ENCODE results near the gene NEU1.
"Not testable (repeated sequence)": the region's sequence is repeated elsewhere in the genome, so short reads cannot be mapped to it uniquely, and the experiment has no call there.

The NEU1 gene

DNA sequence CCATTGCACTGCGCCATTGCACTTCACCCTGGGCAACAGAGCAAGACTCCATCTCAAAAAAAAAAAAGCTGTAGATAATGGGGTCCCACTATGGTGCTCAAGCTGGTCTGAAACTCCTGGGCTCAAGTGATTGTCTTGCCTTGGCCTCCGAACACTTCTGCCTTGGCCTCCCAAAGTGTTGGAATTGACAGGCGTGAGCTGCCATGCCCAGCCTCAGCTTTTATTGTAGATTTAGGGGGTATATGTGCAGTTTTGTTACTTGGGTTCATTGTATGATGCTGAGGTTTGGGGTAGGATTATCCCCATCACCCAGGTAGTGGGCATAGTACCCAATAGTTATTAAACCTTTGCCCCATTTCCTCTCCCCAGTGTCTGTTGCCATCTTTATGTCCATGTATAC is 23.7 kb downstream of the NEU1 start:
- no peak for DNase-seq (ENCODE audit: low read depth in 2 of 2)

DNA sequence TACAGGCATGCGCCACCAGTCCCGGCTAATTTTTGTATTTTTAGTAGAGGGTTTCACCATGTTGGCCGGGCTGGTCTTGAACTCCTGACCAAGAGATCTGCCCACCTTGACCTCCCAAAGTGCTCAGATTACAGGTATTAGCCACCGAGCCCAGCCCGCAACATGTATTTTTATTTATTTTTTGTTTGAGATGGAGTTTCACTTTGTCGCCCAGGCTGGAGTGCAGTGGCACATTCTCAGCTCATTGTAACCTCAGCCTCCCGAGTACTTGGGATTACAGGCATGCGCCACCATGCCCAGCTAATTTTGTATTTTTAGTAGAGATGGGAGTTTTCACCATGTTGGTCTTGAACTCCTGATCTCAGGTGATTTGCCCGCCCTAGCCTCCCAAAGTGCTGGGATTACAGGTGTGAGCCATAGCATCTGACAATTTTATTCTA is 24.5 kb downstream of the NEU1 start:
- DNase-seq (ENCODE audit: low read depth in 2 of 2) = not testable (repeated sequence)

DNA sequence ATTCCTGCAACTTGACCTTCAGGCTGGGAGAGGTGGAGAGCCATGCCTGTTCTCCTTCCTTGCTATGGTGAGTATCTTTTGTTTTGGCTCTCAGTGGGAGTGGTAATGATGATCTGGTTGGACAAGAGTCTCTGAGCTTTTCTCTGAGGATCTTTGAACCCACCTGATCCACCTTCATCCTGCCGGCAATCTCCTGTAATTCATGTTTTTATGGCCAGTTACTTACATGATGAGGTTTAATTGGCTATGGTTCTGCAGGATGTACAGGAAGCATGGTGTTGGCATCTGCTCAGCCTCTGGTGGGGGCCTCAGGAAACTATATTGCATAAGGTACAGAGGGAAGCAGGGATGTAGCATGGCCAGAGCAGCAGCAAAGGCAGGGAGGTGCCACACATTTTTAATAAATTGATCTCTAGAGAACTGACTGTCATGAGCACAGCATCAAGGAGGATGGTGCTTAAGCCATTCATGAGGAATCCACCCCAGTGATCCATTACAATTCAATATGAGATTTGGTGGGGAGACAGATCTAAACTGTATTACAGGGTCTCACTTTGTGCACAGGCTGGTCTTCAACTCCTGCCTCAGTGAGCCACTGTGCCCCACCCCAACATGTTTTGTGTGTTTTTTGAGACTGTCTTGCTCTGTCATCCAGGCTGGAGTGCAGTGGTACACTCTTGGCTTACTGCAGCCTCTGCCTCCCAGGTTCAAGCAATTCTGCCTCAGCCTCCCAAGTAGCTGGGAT is 25.1 kb downstream of the NEU1 start:
- no peak for DNase-seq (ENCODE audit: low read depth in 2 of 2)

DNA sequence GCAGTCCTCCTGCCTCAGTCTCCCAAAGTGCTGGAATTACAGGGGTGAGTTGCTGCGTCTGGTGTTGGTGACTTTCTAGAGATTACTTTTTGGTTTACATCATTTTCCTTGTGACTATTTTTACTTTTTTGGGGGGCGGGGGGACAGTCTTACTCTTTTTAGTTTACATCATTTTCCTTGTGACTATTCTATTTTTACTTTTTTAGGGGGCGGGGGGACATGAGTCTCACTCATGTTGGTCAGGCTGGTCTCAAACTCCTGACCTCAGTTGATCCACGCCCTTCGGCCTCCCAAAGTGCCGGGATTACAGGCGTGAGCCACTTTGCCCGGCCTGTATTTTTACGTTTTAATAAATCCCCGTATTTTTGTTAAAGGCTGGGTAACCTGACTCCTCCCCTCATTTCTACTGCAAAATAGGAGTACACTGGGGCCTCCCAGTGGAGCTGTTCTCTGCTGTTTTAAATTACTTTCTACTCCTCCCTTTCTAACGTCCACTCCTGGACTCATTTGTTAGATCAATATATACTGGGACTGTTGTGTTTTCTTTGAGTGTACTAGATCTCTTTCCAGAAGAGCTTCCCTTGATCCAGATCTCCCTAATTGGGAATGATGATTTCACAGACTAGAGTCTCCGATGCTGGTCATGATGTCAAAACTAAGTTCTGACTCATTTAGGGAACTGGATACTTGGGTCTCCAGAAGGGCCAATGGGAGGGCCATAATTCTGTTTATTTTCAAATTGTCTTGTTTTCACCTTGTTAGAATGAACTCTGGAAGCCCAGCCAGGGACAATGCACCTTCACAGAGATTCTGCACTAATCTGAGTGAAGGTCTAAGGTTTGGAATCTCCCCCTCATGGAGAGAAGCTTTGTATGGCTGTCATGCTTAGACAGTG is 25.9 kb downstream of the NEU1 start:
- DNase-seq (ENCODE audit: low read depth in 2 of 2) = no peak

DNA sequence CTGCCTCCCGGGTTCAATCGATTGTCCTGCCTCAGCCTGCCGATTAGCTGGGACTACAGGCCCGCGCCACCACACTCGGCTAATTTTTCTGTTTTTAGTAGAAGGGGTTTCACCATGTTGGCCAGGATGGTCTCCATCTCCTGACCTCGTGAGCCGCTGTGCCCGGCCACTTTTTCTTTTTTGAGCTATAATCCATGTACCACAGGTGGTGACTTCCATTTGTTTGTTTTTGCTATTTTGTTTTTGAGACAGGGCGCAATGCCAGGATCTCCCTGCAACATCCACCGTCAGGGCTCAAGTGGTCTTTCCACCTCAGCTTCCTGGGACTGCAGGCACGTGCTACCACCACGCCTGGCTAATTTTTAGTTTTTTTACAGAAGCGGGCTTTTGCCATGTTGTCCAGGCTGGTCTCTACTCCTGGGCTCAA is 26.6 kb downstream of the NEU1 start:
- DNase-seq (ENCODE audit: low read depth in 2 of 2) = no peak

DNA sequence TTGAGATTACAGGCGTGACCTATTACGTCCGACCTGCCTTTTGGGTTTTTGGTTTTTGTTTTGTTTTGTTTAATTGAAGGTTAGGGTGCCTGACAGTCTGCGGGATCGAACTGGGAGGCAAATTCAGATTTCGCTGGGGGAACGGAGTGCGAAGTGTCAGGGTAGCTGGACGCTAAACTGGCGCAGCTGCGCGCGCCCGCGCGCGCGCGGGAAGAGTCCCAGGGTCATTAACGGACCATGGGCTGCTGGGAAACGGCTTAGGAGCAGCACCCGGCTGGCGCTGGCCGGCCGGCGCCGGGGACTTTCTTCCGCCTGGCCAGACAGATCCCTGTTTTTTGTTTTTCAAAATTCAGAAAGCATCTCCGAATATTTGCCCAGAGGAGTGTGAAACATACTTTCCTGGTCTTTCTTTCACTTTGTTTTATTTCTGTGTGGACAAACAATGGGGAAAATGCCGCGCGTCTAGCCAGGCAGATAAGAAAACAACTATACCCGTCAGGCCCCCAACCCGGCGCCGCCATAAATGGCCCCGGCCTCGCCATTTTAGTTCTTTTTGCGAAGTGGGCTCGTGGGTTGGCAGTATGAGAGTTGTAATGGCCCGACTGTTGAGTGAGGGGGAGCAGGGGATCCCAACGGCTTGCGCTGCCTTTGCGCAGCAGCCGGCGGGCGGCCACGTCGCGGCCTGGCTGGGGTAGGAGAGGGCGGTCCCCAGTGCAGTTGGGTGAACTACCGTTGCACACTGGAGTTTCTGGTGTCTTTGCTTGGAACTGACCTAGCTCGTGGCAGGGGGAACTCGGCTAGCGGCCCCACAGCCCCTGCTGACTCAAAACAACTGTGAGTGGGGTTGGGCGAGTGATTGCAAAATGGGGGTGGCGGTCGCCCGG is 28.0 kb downstream of the NEU1 start:
- peak; percentile 54 to 61 for DNase-seq (ENCODE audit: low read depth in 2 of 2)

DNA sequence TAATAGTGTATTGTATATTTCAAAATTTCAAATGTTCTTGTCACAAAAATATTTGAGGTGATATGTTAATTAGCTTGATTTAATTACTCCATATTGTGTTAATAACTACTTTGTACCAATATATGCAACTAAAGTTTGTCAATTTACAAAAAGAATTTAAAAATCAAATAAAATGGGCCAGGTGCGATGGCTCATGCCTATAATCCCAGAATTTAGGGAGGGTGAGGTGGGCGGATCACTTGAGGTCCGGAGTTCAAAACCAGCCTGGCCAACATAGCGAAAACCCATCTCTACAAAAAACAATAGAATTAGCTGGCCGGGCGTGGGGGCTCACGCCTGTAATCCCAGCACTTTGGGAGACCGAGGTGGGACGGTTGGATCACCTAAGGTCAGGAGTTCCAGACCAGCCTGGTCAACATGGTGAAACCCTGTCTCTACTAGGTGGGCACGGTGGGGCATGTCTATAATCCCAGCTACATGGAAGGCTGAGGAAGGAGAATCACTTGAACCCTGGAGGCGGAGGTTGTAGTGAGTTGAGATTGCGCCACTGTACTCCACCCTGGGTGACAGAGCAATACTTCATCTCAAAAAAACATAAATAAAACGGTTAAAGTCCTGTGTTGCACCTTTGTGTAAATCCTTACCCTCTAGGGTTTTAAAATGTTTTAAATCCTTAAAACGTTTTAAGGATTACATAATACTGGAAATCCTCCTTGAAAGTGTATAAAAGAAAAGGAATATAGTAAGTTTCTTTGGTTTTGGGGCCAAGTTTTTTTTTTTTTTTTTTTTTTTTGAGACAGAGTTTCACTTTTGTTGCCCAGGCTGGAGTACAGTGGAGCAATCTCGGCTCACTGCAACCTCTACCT is 31.0 kb downstream of the NEU1 start:
- DNase-seq (ENCODE audit: low read depth in 2 of 2) = no peak

DNA sequence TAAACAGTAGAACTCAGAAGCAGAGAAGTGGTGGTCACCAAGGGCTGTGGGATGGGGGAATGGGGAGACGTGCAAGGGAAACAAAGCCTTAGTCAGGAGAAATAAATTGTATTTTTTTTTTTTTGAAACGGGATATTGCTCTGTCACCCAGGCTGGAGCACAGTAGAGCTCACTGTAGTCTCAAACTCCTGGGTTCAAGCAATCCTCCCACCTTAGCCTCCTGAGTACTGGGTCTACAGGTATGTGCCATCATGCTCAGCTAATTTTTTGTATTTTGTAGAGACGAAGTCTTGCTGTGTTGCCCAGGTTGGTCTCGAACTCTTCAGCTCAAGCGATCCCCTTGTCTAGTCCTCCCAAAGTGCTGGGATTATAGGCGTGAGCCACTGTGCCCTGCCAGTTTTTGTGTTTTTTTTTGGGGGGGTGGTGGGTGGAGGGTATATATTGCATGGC is 31.7 kb downstream of the NEU1 start:
- no peak for DNase-seq (ENCODE audit: low read depth in 2 of 2)

DNA sequence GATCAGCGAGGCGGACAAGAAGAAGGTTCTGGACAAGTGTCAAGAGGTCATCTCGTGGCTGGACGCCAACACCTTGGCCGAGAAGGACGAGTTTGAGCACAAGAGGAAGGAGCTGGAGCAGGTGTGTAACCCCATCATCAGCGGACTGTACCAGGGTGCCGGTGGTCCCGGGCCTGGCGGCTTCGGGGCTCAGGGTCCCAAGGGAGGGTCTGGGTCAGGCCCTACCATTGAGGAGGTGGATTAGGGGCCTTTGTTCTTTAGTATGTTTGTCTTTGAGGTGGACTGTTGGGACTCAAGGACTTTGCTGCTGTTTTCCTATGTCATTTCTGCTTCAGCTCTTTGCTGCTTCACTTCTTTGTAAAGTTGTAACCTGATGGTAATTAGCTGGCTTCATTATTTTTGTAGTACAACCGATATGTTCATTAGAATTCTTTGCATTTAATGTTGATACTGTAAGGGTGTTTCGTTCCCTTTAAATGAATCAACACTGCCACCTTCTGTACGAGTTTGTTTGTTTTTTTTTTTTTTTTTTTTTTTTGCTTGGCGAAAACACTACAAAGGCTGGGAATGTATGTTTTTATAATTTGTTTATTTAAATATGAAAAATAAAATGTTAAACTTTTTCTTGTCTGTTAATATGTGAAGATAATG is 32.9 kb downstream of the NEU1 start:
- no peak for DNase-seq (ENCODE audit: low read depth in 2 of 2)

DNA sequence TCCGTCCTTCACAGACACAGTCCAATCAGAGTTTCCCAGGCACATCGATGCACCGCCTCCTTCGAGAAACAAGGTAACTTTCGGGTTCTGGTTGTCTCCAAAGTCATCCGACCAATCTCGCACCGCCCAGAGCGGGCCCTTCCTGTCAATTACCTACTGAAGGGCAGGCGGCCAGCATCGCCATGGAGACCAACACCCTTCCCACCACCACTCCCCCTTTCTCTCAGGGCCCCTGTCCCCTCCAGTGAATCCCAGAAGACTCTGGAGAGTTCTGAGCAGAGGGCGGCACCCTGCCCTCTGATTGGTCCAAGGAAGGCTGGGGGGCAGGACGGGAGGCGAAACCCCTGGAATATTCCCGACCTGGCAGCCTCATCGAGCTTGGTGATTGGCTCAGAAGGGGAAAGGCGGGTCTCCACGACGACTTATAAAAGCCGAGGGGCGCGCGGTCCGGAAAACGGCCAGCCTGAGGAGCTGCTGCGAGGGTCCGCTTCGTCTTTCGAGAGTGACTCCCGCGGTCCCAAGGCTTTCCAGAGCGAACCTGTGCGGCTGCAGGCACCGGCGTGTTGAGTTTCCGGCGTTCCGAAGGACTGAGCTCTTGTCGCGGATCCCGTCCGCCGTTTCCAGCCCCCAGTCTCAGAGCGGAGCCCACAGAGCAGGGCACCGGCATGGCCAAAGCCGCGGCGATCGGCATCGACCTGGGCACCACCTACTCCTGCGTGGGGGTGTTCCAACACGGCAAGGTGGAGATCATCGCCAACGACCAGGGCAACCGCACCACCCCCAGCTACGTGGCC is 35.1 kb downstream of the NEU1 start, which contains the start of gene HSPA1B:
HSPA1B (plus strand) TSS at position 453 of the 794 bp plus-strand sequence; CDS start at position 666, 213 bp downstream.
- DNase-seq (ENCODE audit: low read depth in 2 of 2) = peak; percentile 78 to 83

DNA sequence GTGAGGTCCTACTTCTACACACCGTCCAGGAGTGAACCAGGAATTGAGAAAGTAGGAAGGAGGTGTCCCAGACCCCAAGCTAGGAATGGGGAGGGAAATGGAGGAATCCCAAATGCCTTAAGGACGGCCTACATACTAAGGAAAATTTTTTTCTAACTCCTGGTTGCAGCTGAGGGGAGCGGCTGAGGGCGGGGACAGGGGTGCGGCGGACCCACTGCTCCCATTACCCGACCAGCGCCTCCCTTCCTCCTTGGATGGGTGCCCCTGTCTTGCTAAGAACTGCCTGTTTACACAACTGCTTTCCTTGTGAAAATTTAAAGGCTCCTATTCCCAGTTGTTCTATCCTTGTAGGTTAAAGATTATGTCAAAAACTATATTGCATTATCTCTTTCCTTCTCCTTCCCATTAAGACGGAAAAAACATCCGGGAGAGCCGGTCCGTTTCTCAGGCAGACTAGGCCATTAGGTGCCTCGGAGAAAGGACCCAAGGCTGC is 35.8 kb downstream of the NEU1 start:
- DNase-seq (ENCODE audit: low read depth in 2 of 2) = no peak

DNA sequence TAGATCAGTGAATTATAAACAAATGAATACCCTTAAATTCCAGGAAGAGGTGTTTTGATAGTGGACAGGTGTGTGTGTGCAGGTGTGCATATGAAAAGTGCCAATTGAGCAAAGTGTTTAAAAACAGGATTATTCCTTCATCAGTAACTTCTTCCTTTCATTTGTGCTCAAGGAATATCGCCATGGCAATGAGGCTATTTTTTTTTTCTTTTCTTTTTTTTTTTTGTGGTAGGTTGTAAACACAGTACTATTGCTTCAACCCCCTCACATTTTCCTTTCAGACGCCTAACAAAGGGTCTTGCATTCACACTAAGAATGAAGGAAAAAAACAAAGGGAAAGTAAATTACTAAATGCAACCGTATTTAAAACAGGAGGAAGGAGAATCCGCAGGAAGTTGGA is 37.1 kb downstream of the NEU1 start:
- no peak for DNase-seq (ENCODE audit: low read depth in 2 of 2)

DNA sequence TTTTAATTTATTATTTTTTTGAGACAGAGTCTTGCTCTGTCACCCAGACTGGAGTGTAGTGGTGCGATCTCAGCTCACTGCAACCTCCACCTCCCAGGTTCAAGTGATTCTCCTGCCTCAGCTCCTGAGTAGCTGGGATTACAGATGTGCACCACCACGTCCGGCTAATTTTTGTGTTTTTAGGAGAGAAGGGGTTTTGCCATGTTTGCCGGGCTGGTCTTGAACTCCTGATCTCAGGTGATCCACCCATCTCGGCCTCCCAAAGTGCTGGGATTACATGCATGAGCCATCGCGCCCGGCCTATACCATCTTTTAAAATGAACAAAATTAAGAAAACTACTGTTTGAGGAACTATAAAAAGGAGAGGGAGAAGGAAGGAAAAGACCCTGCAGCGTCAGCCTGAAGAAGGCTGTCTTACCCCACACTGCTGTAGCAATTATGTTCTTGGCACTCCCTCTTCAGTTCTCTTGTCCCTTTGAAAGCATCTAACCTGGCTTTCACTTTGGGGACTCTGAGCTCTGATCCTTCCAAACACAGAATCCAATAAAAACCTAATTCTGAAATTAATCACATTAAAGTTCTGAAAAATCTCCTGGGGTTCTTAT is 38.9 kb downstream of the NEU1 start:
- not testable (repeated sequence) for DNase-seq (ENCODE audit: low read depth in 2 of 2)

DNA sequence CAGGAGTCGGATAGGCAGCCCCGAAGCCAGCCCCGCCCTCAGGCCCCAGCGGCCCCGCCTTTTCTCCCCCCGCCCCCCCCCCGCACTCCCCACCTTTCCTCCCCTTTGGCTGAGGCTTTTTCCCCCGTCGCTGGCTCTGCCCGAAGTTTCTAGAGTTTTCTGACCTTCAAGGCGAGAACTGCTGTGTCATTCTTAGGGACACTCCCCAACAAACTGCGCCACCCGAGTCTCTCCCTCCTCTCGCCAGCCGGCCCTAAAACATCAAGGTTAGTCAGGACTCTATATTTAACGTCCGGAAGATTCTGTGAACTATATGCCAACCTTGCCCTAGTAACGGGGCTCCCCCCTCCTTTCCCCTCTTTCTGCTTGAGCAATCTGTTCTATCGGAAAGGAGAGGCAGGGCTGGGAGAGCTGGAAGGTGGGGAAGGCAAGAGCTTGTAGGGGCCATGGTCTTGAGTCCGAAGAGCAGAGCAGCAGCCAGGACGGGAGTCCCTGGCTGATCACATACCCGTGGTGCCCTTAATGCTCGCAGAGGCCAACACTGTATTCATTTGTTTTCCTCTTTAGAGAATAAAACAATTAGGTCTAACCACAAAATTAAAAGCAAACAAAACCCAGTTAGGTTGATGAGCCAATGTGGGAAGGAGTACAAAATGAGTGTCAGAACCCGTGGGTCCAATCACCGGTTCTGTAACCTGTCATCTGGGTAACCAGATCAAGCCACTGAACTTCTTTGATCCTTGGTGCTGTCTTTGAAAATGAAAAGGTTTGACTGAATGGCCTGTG is 40.4 kb downstream of the NEU1 start:
- DNase-seq (ENCODE audit: low read depth in 2 of 2) = peak; percentile 38 to 47

DNA sequence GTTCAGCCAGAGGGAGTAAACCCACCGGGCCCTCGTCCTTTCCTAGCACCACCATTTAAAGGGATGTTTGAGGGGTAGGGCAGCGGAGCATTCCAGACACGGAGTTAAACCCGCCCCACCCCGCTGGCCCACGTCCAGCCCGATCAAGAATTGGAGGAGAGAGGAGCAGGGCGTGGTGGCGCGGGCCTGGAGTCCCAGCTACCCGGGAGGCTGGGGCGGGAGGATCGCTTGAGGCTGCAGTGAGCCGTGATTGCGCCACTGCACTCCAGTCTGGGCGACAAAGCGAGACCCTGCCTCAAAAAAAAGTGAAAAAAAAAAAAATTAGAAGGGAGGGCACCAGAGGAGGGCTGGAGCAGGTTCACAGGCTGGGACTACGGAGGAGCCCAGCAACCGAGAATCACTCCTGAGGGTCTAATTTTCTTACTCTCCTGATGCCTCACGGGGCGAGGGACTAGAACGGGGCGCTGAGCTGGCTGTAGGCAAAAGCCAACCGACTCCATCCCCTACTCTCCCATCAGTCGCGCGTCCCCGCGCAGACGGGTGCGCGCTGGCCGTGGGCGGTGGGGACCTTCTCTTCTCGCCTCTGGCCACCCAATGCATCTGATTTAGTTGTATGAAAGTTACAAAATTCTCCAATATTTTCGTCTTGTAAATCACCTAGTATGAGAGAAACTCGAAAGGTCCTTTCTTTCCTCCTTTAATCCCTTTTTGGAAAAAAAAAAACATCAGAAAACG is 41.2 kb downstream of the NEU1 start:
- DNase-seq (ENCODE audit: low read depth in 2 of 2) = no peak

DNA sequence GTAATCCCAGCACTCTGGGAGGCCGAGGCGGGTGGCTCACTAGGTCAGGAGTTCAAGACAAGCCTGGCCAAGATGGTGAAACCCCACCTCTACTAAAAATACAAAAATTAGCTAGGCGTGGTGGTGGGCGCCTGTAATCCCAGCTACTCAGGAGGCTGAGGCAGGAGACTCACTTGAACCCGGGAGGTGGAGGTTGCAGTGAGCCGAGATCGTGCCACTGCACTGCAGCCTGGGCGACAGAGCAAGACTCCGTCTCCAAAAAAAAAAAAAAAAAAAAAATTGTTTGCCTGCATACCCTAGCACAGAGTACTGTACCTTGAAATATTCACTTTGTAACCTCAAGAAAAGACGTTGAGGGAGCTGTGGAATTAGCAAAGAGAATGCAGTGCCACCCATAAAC is 42.2 kb downstream of the NEU1 start:
- DNase-seq (ENCODE audit: low read depth in 2 of 2) = not testable (repeated sequence)

DNA sequence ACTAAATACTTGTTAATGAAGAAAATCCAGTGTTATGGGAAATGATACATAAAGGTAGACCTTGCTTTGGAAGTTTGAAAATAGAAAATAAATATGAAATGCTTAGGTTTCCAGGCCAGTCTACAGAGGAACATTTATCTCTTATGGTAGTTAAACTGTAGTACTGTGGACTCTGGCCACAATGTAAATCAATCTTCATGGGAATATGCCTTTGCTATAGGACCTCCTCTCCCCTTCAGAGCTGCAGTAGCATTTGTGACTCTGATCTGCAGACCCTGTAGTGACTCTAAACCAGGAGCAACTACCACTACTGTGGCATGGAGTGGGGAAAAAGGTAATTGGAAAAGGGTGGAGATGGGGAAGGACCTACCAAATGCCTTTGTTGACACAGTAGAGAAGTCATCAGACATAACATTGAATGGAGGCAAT is 42.7 kb downstream of the NEU1 start:
- DNase-seq (ENCODE audit: low read depth in 2 of 2) = no peak
